GM12878 (cell line): ENCODE data around the gene ALOXE3. TPM values are rescaled to one million over a fixed set of nuclear protein-coding genes. Genes with fewer than 3 reads are reported as not detected.
A peak's percentile ranks its signal among the peaks of the same experiment; 100 is the strongest.

Experiments
- BHLHE40 ChIP-seq, 2 experiments: fragments of 450-650 bp in 1 of 2; IDR thresholded peaks; 2 replicates each; pipeline ENCODE4 v1.6.1; 2011 to 2017; ENCODE audit warnings: low read depth in 2 of 2, borderline replicate concordance in 1 of 2, improper control_type of control experiment in 1 of 2, low read length in 1 of 2, mild to moderate bottlenecking in 1 of 2
- BMI1 ChIP-seq: fragments of 450-650 bp; IDR thresholded peaks from 2 replicates; pipeline ENCODE4 v1.6.1; 2016; ENCODE audit warnings: mild to moderate bottlenecking, moderate library complexity, borderline replicate concordance
- CBX3 ChIP-seq: fragments of 200-600 bp; sonication (generic); IDR thresholded peaks from 2 replicates; pipeline ENCODE4 v1.6.1; 2016; ENCODE audit warnings: low read depth, borderline replicate concordance
- CEBPB ChIP-seq, 2 experiments: fragments of 150-350 bp in 1 of 2; IDR thresholded peaks; 2 replicates each; pipeline ENCODE4 v1.6.1; 2012 to 2014; ENCODE audit warnings: low read depth in 2 of 2, low read length in 2 of 2, borderline replicate concordance in 1 of 2, inconsistent platforms in 1 of 2
- CHD1 ChIP-seq: IDR thresholded peaks from 2 replicates; pipeline ENCODE4 v1.6.1; 2012; ENCODE audit warnings: low read depth, low read length, improper control_type of control experiment
- EED ChIP-seq: sonication (generic); IDR thresholded peaks from 2 replicates; pipeline ENCODE4 v1.6.1; 2016; ENCODE audit warnings: antibody characterized with exemption, low read depth
- EP300 ChIP-seq, 2 experiments: fragments of 150-350 bp in 1 of 2; IDR thresholded peaks; 2 replicates each; pipeline ENCODE4 v1.6.1; 2011 to 2012; ENCODE audit warnings: low read depth in 2 of 2, low read length in 2 of 2, borderline replicate concordance in 1 of 2, improper control_type of control experiment in 1 of 2, inconsistent platforms in 1 of 2; ENCODE audit not compliant: control insufficient read depth in 1 of 2
- FOS ChIP-seq: IDR thresholded peaks from 3 replicates; pipeline ENCODE4 v1.6.1; 2011; ENCODE audit warnings: borderline replicate concordance; ENCODE audit not compliant: insufficient read length; ENCODE audit errors: extremely low read depth
- HDGF ChIP-seq: fragments of 450-650 bp; IDR thresholded peaks from 2 replicates; pipeline ENCODE4 v1.6.1; 2016; ENCODE audit warnings: antibody characterized with exemption
- IKZF2 ChIP-seq, 2 experiments: fragments of 450-650 bp; IDR thresholded peaks; 2 replicates each; pipeline ENCODE4 v1.6.1; 2017; ENCODE audit warnings: mild to moderate bottlenecking in 2 of 2, moderate library complexity in 2 of 2
- KAT2A ChIP-seq: conservative IDR thresholded peaks from 2 replicates; pipeline ENCODE4 v1.6.1; 2011; ENCODE audit warnings: low read depth, low read length; ENCODE audit not compliant: control insufficient read depth
- LARP7 ChIP-seq: fragments of 450-650 bp; IDR thresholded peaks from 2 replicates; pipeline ENCODE4 v1.6.1; 2017; ENCODE audit warnings: mild to moderate bottlenecking
- MEF2A ChIP-seq: IDR thresholded peaks from 2 replicates; pipeline ENCODE4 v1.6.1; 2011; ENCODE audit warnings: low read depth, mild to moderate bottlenecking, low read length, moderate library complexity; ENCODE audit not compliant: insufficient read depth
- MTA3 ChIP-seq: IDR thresholded peaks from 2 replicates; pipeline ENCODE4 v1.6.1; 2012; ENCODE audit warnings: low read length, inconsistent platforms, borderline replicate concordance
- MXI1 ChIP-seq: fragments of 150-350 bp; IDR thresholded peaks from 2 replicates; pipeline ENCODE4 v1.6.1; 2011; ENCODE audit warnings: low read depth, mild to moderate bottlenecking, inconsistent platforms, low read length, improper control_type of control experiment
- MYB ChIP-seq: fragments of 150-350 bp; IDR thresholded peaks from 2 replicates; pipeline ENCODE4 v1.6.1; 2014; ENCODE audit warnings: mild to moderate bottlenecking, low read depth, low read length, borderline replicate concordance
- NFYB ChIP-seq: IDR thresholded peaks from 2 replicates; pipeline ENCODE4 v1.6.1; 2011; ENCODE audit warnings: low read depth, mild to moderate bottlenecking, low read length, improper control_type of control experiment, moderate library complexity; ENCODE audit not compliant: insufficient read depth
- NR2F1 ChIP-seq: fragments of 450-650 bp; conservative IDR thresholded peaks from 2 replicates; pipeline ENCODE4 v1.6.1; 2017; ENCODE audit warnings: mild to moderate bottlenecking
- RAD51 ChIP-seq: fragments of 450-650 bp; IDR thresholded peaks from 2 replicates; pipeline ENCODE4 v1.6.1; 2016; ENCODE audit warnings: moderate library complexity, mild to moderate bottlenecking, inconsistent platforms
- RBBP5 ChIP-seq: fragments of 200-600 bp; sonication (generic); conservative IDR thresholded peaks from 2 replicates; pipeline ENCODE4 v1.6.1; 2016
- RFX5 ChIP-seq: IDR thresholded peaks from 2 replicates; pipeline ENCODE4 v1.6.1; 2011; ENCODE audit warnings: low read depth, low read length, improper control_type of control experiment
- SIX5 ChIP-seq: IDR thresholded peaks from 2 replicates; pipeline ENCODE4 v1.6.1; 2011; ENCODE audit warnings: mild to moderate bottlenecking, low read depth, low read length, moderate library complexity; ENCODE audit not compliant: severe bottlenecking
- TAF1 ChIP-seq: IDR thresholded peaks from 2 replicates; pipeline ENCODE4 v1.6.1; 2011; ENCODE audit warnings: mild to moderate bottlenecking, low read depth, low read length, borderline replicate concordance
- polyA plus RNA-seq, 11 experiments: library from polyadenylated mRNA; depleted of rRNA in 4 of 11; unstranded in 6 of 11; stranded (reverse) in 5 of 11; fragments of >200 nt; fragmentation: Nextera tagmentation in 4 of 11; fragmentation: Illumina TruSeq in 1 of 11; extraction: Ambion mirVana in 4 of 11; extraction: Trizol in 1 of 11; gene quantifications; 1 replicate in 1 of 11; 2 replicates in 10 of 11; pipeline versions ENCODE4 v1.2.1 to v1.2.3, GENCODE V29; 2011 to 2016; ENCODE audit warnings: inconsistent platforms in 2 of 11, missing spikeins in 2 of 11, low read depth in 1 of 11
- total RNA-seq, 4 experiments: library from RNA; depleted of rRNA in 3 of 4; stranded (reverse); fragments of >200 nt in 3 of 4; fragmentation: Illumina TruSeq in 1 of 4; extraction: Trizol in 1 of 4; gene quantifications; 2 replicates each; pipeline versions ENCODE4 v1.2.1 to v1.2.3, GENCODE V29; 2013 to 2021
- TF ChIP-seq, protein P1 (sequence below): fragments of 450-650 bp; formaldehyde crosslinking; IDR thresholded peaks from 2 replicates; pipeline ENCODE4 v1.4.0; 2022; ENCODE audit warnings: mild to moderate bottlenecking, moderate library complexity
- TF ChIP-seq, protein P2 (sequence below): IDR thresholded peaks from 2 replicates; pipeline ENCODE4 v1.6.1; 2011; ENCODE audit warnings: low read depth, mild to moderate bottlenecking, low read length, moderate library complexity, borderline replicate concordance; ENCODE audit errors: extremely low read depth
- TF ChIP-seq, protein P3 (sequence below): fragments of 450-650 bp; IDR thresholded peaks from 2 replicates; pipeline ENCODE4 v1.6.1; 2017; ENCODE audit warnings: mild to moderate bottlenecking

Gene ALOXE3
- total and polyA plus RNA-seq, 10 of the 15 experiments (the other 5 are each of a cell fraction or from before 2014, with no cell fraction given) = 0.04 TPM; not detected in 9

GRCh38 chr17:8152112-8152775 lies 33.9 kb upstream of the ALOXE3 start, which contains the start of gene PER1 (continued):
- TF ChIP-seq, protein P1, sequence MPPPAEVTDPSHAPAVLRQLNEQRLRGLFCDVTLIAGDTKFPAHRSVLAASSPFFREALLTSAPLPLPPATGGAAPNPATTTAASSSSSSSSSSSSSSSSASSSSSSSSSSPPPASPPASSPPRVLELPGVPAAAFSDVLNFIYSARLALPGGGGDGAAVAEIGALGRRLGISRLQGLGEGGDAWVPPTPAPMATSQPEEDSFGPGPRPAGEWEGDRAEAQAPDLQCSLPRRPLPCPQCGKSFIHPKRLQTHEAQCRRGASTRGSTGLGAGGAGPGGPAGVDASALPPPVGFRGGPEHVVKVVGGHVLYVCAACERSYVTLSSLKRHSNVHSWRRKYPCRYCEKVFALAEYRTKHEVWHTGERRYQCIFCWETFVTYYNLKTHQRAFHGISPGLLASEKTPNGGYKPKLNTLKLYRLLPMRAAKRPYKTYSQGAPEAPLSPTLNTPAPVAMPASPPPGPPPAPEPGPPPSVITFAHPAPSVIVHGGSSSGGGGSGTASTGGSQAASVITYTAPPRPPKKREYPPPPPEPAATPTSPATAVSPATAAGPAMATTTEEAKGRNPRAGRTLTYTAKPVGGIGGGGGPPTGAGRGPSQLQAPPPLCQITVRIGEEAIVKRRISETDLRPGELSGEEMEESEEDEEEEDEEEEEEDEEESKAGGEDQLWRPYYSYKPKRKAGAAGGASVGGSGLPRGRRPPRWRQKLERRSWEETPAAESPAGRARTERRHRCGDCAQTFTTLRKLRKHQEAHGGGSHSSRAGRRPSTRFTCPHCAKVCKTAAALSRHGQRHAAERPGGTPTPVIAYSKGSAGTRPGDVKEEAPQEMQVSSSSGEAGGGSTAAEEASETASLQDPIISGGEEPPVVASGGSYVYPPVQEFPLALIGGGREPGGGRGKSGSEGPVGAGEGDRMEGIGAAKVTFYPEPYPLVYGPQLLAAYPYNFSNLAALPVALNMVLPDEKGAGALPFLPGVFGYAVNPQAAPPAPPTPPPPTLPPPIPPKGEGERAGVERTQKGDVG (CRISPR knock-in tag) = no peak
- no peak for TF ChIP-seq MYB
- TF ChIP-seq, protein P2, sequence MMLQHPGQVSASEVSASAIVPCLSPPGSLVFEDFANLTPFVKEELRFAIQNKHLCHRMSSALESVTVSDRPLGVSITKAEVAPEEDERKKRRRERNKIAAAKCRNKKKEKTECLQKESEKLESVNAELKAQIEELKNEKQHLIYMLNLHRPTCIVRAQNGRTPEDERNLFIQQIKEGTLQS = 0 out of 2 replicates have a peak, but pooled peaks have one; percentile 2
- no peak; the same call in 1 of the 2 replicates for TF ChIP-seq LARP7
- TF ChIP-seq, protein P3, sequence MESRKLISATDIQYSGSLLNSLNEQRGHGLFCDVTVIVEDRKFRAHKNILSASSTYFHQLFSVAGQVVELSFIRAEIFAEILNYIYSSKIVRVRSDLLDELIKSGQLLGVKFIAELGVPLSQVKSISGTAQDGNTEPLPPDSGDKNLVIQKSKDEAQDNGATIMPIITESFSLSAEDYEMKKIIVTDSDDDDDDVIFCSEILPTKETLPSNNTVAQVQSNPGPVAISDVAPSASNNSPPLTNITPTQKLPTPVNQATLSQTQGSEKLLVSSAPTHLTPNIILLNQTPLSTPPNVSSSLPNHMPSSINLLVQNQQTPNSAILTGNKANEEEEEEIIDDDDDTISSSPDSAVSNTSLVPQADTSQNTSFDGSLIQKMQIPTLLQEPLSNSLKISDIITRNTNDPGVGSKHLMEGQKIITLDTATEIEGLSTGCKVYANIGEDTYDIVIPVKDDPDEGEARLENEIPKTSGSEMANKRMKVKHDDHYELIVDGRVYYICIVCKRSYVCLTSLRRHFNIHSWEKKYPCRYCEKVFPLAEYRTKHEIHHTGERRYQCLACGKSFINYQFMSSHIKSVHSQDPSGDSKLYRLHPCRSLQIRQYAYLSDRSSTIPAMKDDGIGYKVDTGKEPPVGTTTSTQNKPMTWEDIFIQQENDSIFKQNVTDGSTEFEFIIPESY = no peak
- TF ChIP-seq NFYB = peak; percentile 86
- peak; percentile 44; the same call in 1 of the 2 replicates for TF ChIP-seq RFX5
- TF ChIP-seq CHD1 = no peak
- TF ChIP-seq FOS = peak; percentile 19
- peak; percentile 72 for TF ChIP-seq TAF1
- no peak for TF ChIP-seq KAT2A
- no peak for TF ChIP-seq SIX5
- no peak for TF ChIP-seq IKZF2 (IDR thresholded peaks at IDR 0.05)
- TF ChIP-seq MXI1 = peak; percentile 91
- 0 out of 2 replicates have a peak, but pooled peaks have one; percentile 20 for TF ChIP-seq MEF2A
- TF ChIP-seq EED = no peak
- peak; percentile 83 to 92 for TF ChIP-seq BHLHE40 (IDR thresholded peaks at IDR 0.05; ENCODE audit: borderline replicate concordance in 1 of 2, low read depth in 2 of 2, low read length in 1 of 2)
- peak in 1 of 2 experiments; percentile 56; a peak in 1 of 4 replicates for TF ChIP-seq CEBPB (IDR thresholded peaks at IDR 0.05; ENCODE audit: borderline replicate concordance in 1 of 2, low read depth in 2 of 2, low read length in 2 of 2)
- peak; percentile 74; the same call in 1 of the 2 replicates for TF ChIP-seq HDGF
- no peak for TF ChIP-seq EP300 (IDR thresholded peaks at IDR 0.05; ENCODE audit: borderline replicate concordance in 1 of 2, control insufficient read depth in 1 of 2, low read depth in 2 of 2, low read length in 2 of 2)
- TF ChIP-seq RBBP5 = no peak
- no peak for TF ChIP-seq MTA3
- no peak for TF ChIP-seq RAD51
- no peak for TF ChIP-seq BMI1
- TF ChIP-seq NR2F1 = peak; percentile 95
- no peak for TF ChIP-seq CBX3
